GM20000 (cell line): ENCODE results near the gene BBS9.

ENCODE experiments used
- DNase-seq: peaks from one replicate; pipeline ENCODE4 v3.0.0; 2012; ENCODE audit warnings: low spot score
- CTCF ChIP-seq: IDR thresholded peaks from 2 replicates; pipeline ENCODE4 v1.5.1; 2012; ENCODE audit warnings: mild to moderate bottlenecking, control low read depth; ENCODE audit errors: extremely low read depth, missing control alignments

BBS9 gene

GRCh38 chr7:33485747-33486493 lies 356.6 kb downstream of the BBS9 start:
- DNase-seq: no peak
- no peak for TF ChIP-seq CTCF

- no peak for DNase-seq
- no peak for TF ChIP-seq CTCF
Measured at GRCh38 chr7:33486633-33487032, 357.3 kb downstream of the BBS9 start.

GRCh38 chr7:33487998-33488682 lies 358.8 kb downstream of the BBS9 start:
- DNase-seq: no peak
- TF ChIP-seq CTCF: no peak

- TF ChIP-seq CTCF: no peak
- DNase-seq: no peak
Measured at GRCh38 chr7:33494474-33494873, 365.1 kb downstream of the BBS9 start.

- no peak for DNase-seq
Measured at GRCh38 chr7:33495207-33495606, 365.8 kb downstream of the BBS9 start.

GRCh38 chr7:33497051-33497450 lies 367.7 kb downstream of the BBS9 start:
- no peak for TF ChIP-seq CTCF
- no peak for DNase-seq

More at GRCh38 chr7:33495207-33495606, 365.8 kb downstream of the BBS9 start:
- TF ChIP-seq CTCF: no peak

GRCh38 chr7:33500703-33501701 lies 371.6 kb downstream of the BBS9 start:
- TF ChIP-seq CTCF: no peak
- no peak for DNase-seq
